NB4 (cell line): ENCODE measurements around the gene ZSCAN18.

Experiments used
- DNase-seq: peaks from one replicate; pipeline ENCODE4 v3.0.0; 2010; ENCODE audit warnings: low read depth
- H3K4me3 ChIP-seq: one replicate; pipeline ENCODE4 v1.5.1; 2011; ENCODE audit warnings: mild to moderate bottlenecking, low read depth, low read length, moderate library complexity
- MYC ChIP-seq: IDR thresholded peaks from 2 replicates; pipeline ENCODE4 v1.6.1; 2011; ENCODE audit warnings: low read depth, low read length
- POLR2A ChIP-seq: IDR thresholded peaks from 2 replicates; pipeline ENCODE4 v1.6.1; 2011; ENCODE audit warnings: mild to moderate bottlenecking; ENCODE audit not compliant: insufficient read length; ENCODE audit errors: extremely low read depth
- TF ChIP-seq, protein P1 (sequence below): IDR thresholded peaks from 2 replicates; pipeline ENCODE4 v1.6.1; 2011; ENCODE audit warnings: low read depth, low read length
- TF ChIP-seq, protein P2 (sequence below): IDR thresholded peaks from one replicate; pipeline ENCODE4 v1.5.1; 2012; ENCODE audit warnings: low read depth, low read length

Gene ZSCAN18

DNA sequence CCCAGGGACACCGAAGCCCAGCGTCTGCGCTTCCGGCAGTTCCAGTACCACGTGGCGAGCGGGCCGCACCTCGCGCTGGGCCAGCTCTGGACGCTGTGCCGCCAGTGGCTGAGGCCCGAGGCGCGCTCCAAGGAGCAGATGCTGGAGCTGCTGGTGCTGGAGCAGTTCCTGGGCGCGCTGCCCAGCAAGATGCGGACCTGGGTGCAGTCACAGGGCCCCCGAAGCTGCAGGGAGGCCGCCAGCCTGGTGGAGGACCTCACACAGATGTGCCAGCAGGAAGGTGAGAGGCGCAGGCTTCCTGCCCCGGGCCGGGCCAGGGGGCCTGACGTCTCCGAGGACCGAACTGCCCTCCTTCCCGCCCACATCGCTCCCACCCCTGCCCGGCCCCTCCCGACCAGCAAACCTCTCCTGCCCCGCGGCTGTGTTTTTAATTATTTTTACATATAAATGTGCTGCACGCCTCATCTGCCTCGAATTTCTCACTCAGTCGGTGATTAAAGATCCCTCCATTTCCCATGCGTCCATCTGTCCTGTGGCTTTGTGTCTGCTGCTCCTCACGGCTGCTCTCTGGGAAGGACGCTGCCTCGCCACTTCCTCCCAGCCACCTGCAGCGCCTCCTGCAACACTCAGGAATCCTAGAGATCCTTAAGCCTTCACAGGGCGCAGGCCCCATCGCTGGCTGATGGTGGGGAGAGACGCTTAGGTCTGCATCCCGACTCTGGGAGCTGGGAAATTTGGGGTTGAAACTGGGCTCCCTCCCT is 59.9 kb downstream of the ZSCAN18 start:
- TF ChIP-seq, protein P1, sequence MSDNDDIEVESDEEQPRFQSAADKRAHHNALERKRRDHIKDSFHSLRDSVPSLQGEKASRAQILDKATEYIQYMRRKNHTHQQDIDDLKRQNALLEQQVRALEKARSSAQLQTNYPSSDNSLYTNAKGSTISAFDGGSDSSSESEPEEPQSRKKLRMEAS: no peak
- TF ChIP-seq POLR2A: no peak
- TF ChIP-seq, protein P2, sequence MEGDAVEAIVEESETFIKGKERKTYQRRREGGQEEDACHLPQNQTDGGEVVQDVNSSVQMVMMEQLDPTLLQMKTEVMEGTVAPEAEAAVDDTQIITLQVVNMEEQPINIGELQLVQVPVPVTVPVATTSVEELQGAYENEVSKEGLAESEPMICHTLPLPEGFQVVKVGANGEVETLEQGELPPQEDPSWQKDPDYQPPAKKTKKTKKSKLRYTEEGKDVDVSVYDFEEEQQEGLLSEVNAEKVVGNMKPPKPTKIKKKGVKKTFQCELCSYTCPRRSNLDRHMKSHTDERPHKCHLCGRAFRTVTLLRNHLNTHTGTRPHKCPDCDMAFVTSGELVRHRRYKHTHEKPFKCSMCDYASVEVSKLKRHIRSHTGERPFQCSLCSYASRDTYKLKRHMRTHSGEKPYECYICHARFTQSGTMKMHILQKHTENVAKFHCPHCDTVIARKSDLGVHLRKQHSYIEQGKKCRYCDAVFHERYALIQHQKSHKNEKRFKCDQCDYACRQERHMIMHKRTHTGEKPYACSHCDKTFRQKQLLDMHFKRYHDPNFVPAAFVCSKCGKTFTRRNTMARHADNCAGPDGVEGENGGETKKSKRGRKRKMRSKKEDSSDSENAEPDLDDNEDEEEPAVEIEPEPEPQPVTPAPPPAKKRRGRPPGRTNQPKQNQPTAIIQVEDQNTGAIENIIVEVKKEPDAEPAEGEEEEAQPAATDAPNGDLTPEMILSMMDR: no peak
- no peak for TF ChIP-seq MYC
- H3K4me3 ChIP-seq: no peak overlapping the region
- DNase-seq: no peak

DNA sequence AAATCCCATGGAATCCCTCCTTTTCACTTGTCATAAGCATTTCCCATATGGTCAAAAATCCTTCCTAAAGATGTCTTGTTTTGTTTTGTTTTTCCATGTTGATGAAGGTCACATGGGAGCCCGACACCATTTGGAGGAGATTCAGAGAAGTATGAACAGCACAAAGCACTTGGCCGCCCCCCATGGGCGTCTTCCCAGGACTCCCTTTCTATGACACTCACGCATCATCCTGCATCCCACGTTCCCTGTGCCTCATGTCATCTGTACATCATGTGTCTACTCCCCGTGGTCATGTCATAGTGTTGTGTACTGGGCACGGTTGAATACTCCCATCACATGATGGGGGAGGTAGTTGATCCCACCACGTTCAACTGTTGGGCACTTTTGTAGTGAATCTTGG is 62.2 kb downstream of the ZSCAN18 start:
- TF ChIP-seq, protein P2: no peak
- TF ChIP-seq, protein P1: no peak
- TF ChIP-seq MYC (no peak), POLR2A (no peak)
- DNase-seq: no peak
- H3K4me3 ChIP-seq: no peak overlapping the region

DNA sequence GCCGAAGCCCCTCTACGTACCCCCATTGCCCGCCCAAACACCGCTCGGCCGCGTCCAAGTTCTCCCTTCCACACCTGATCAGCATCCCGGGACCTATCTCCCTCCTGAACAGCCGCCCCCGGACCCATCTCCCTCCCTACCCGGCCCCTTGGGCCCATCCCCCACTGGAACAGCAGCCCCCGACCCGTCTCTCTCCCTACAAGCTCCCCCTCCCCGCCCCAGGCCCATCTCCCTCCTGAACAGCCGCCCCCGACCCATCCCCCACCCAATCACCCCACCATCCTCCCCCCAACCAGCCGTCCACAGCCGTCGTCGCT is 63.6 kb downstream of the ZSCAN18 start:
- H3K4me3 ChIP-seq: no peak overlapping the region
- TF ChIP-seq POLR2A (no peak), MYC (no peak)
- TF ChIP-seq, protein P1: no peak
- TF ChIP-seq, protein P2: no peak
- DNase-seq: no peak
